Liver (tissue), 9 donors: ENCODE results near the gene LGALS8. TPM values are rescaled to one million over a fixed set of nuclear protein-coding genes. Genes with fewer than 3 reads are reported as not detected.

Source experiments
- DNase-seq: peaks from one replicate; pipeline ENCODE4 v3.0.0-alpha.2; 2017; ENCODE audit warnings: low spot score
- H3K27ac ChIP-seq, 2 donors: one replicate each; pipeline ENCODE4 v1.7.0; 2013; ENCODE audit warnings: inconsistent platforms in 2 of 2, low read length in 2 of 2, control low read depth in 1 of 2, low read depth in 1 of 2, mild to moderate bottlenecking in 1 of 2
- H3K27me3 ChIP-seq, 4 donors: one replicate each; pipeline versions ENCODE4 v1.6.1 to v1.7.0; 2013; ENCODE audit warnings: low read length in 3 of 4, inconsistent platforms in 1 of 4, mild to moderate bottlenecking in 1 of 4, moderate library complexity in 1 of 4; ENCODE audit not compliant: control insufficient read depth in 4 of 4, insufficient read depth in 4 of 4
- H3K36me3 ChIP-seq, 4 donors: one replicate each; pipeline versions ENCODE4 v1.6.1 to v1.7.0; 2013; ENCODE audit warnings: low read length in 3 of 4, mild to moderate bottlenecking in 3 of 4, low read depth in 1 of 4, moderate library complexity in 1 of 4; ENCODE audit not compliant: control insufficient read depth in 4 of 4, insufficient read depth in 3 of 4
- H3K4me1 ChIP-seq, 4 donors: one replicate each; pipeline versions ENCODE4 v1.6.1 to v1.7.0; 2013; ENCODE audit warnings: low read length in 3 of 4, mild to moderate bottlenecking in 3 of 4, moderate library complexity in 1 of 4; ENCODE audit not compliant: control insufficient read depth in 4 of 4, insufficient read depth in 4 of 4
- H3K4me3 ChIP-seq, 3 donors: one replicate each; pipeline versions ENCODE4 v1.6.1 to v1.7.0; 2013; ENCODE audit warnings: low read length in 3 of 3, control low read depth in 1 of 3, low read depth in 1 of 3, mild to moderate bottlenecking in 1 of 3
- H3K9ac ChIP-seq, 2 donors: one replicate each; pipeline ENCODE4 v1.7.0; 2013; ENCODE audit warnings: low read length in 2 of 2, mild to moderate bottlenecking in 2 of 2, moderate library complexity in 2 of 2, control low read depth in 1 of 2, low read depth in 1 of 2
- H3K9me3 ChIP-seq, 4 donors: one replicate each; pipeline versions ENCODE4 v1.6.1 to v1.7.0; 2013; ENCODE audit warnings: low read length in 3 of 4; ENCODE audit not compliant: control insufficient read depth in 4 of 4
- CTCF ChIP-seq: fragments of 150-350 bp; IDR thresholded peaks from 2 replicates; pipeline ENCODE4 v1.5.1; 2017; ENCODE audit warnings: improper control_type of control experiment, low read depth, low read length; ENCODE audit not compliant: missing input control
- EGR1 ChIP-seq, 2 donors: IDR thresholded peaks; 2 replicates each; pipeline ENCODE4 v1.6.1; 2016 to 2018; ENCODE audit warnings: antibody characterized with exemption in 2 of 2, low read depth in 2 of 2
- FOXA1 ChIP-seq: IDR thresholded peaks from 2 replicates; pipeline ENCODE4 v1.6.1; 2016; ENCODE audit warnings: antibody characterized with exemption
- FOXA2 ChIP-seq: IDR thresholded peaks from 2 replicates; pipeline ENCODE4 v1.6.1; 2016; ENCODE audit warnings: antibody characterized with exemption
- GABPA ChIP-seq, 2 donors: IDR thresholded peaks in 1 of 2; conservative IDR thresholded peaks in 1 of 2; 2 replicates each; pipeline ENCODE4 v1.6.1; 2016; ENCODE audit warnings: antibody characterized with exemption in 2 of 2, mild to moderate bottlenecking in 1 of 2, moderate library complexity in 1 of 2
- HNF4A ChIP-seq, 2 donors: conservative IDR thresholded peaks; 2 replicates each; pipeline ENCODE4 v1.6.1; 2016; ENCODE audit warnings: antibody characterized with exemption in 2 of 2, mild to moderate bottlenecking in 2 of 2
- HNF4G ChIP-seq: IDR thresholded peaks from 2 replicates; pipeline ENCODE4 v1.6.1; 2016; ENCODE audit warnings: antibody characterized with exemption
- JUND ChIP-seq, 2 donors: IDR thresholded peaks; 2 replicates each; pipeline ENCODE4 v1.6.1; 2016; ENCODE audit warnings: antibody characterized with exemption in 2 of 2
- MAX ChIP-seq: IDR thresholded peaks from 2 replicates; pipeline ENCODE4 v1.6.1; 2016; ENCODE audit warnings: antibody characterized with exemption
- RAD21 ChIP-seq, 2 donors: IDR thresholded peaks; 2 replicates each; pipeline ENCODE4 v1.6.1; 2016; ENCODE audit warnings: antibody characterized with exemption in 2 of 2, mild to moderate bottlenecking in 2 of 2
- REST ChIP-seq: IDR thresholded peaks from 2 replicates; pipeline ENCODE4 v1.6.1; 2016; ENCODE audit warnings: antibody characterized with exemption, mild to moderate bottlenecking
- SP1 ChIP-seq: IDR thresholded peaks from 2 replicates; pipeline ENCODE4 v1.6.1; 2018; ENCODE audit warnings: antibody characterized with exemption, mild to moderate bottlenecking
- YY1 ChIP-seq: IDR thresholded peaks from 2 replicates; pipeline ENCODE4 v1.6.1; 2016; ENCODE audit warnings: antibody characterized with exemption, mild to moderate bottlenecking
- ZBTB33 ChIP-seq: IDR thresholded peaks from 2 replicates; pipeline ENCODE4 v1.6.1; 2016; ENCODE audit warnings: antibody characterized with exemption
- WGBS: extraction: QIAGEN DNeasy Blood & Tissue Kit; methylation state at CpG from one replicate; pipeline ENCODE4 v1.1.7; 2013; 5-methylcytosine and 5-hydroxymethylcytosine counted together
- polyA plus RNA-seq, 2 donors: library from polyadenylated mRNA; stranded (reverse) in 1 of 2; unstranded in 1 of 2; fragments of 200-250 nt in 1 of 2; fragments of >200 nt in 1 of 2; fragmentation: Nextera tagmentation in 1 of 2; extraction: Ambion mirVana in 1 of 2; gene quantifications; one replicate each; pipeline versions ENCODE4 v1.2.1 to v1.2.3, GENCODE V29; 2013 to 2015
- total RNA-seq, 2 donors: library from RNA; depleted of rRNA; stranded (reverse); fragments of >200 nt; gene quantifications; one replicate each; pipeline ENCODE4 v1.2.3, GENCODE V29; 2014
- donor health status: healthy.
- donor health status: healthy.
- donor health status: healthy.
- donor health status: healthy.
- donor health status: healthy.

The LGALS8 gene
- total and polyA plus RNA-seq, 4 donors = 20.7 to 75.9 (median 50.4) TPM

- no peak for TF ChIP-seq HNF4G
- TF ChIP-seq ZBTB33 = no peak
- TF ChIP-seq FOXA2 = no peak
- TF ChIP-seq YY1 = no peak
- TF ChIP-seq CTCF = no peak
- TF ChIP-seq RAD21 (IDR thresholded peaks at IDR 0.05) = no peak
These were observed 1.1 kb downstream of the LGALS8 start (continued) for GRCh38 chr1:236524895-236525184.

GRCh38 chr1:236526079-236526478, 2.3 kb downstream of the LGALS8 start:
- no peak overlapping the region for H3K27ac ChIP-seq
- 66% methylated on average over 3 of the region's 3 CpGs for WGBS
- no peaks in the 10 kb centered on the region for H3K9me3 ChIP-seq
- H3K36me3 ChIP-seq = peaks cover 7 to 19% (median 16%) of the 10 kb centered on the region in 4 donors
- no peak for TF ChIP-seq SP1
- TF ChIP-seq REST = no peak
- TF ChIP-seq HNF4A (conservative IDR thresholded peaks at IDR 0.05) = no peak
- no peak for TF ChIP-seq CTCF
- no peak for TF ChIP-seq YY1
- TF ChIP-seq MAX = no peak
- no peak for TF ChIP-seq HNF4G
- no peak for TF ChIP-seq JUND (IDR thresholded peaks at IDR 0.05)
- no peak for TF ChIP-seq GABPA (IDR thresholded peaks at IDR 0.05 in 1 of 2, conservative IDR thresholded peaks at IDR 0.05 in 1 of 2)
- no peak for TF ChIP-seq EGR1 (IDR thresholded peaks at IDR 0.05; ENCODE audit: low read depth in 2 of 2)
- no peak for TF ChIP-seq FOXA1
- TF ChIP-seq FOXA2 = no peak
- peaks cover 1 to 25% (median 16%) of the 10 kb centered on the region in 4 donors for H3K4me1 ChIP-seq
- no peak overlapping the region for H3K4me3 ChIP-seq
- no peaks in the 10 kb centered on the region for H3K27me3 ChIP-seq
- no peak overlapping the region for H3K9ac ChIP-seq
- DNase-seq = no peak
